ENCODE measurements around the gene NTRK2. TPM values are rescaled to one million over a fixed set of nuclear protein-coding genes. Genes with fewer than 3 reads are reported as not detected.

NTRK2 gene
- total and polyA plus RNA-seq, 10 of the 15 experiments (the other 5 are each of a cell fraction or from before 2014, with no cell fraction given) = 0.42 to 4.6 (median 0.65) TPM

- SMC1A ChIA-PET (ENCODE audit: uncharacterized antibody, unreplicated experiment) = interaction anchor here (0.9 to 2.0 kb wide), 3 partner anchors 9 to 30 kb away, joined by 3 to 4 read pairs (median 4); no protein-coding TSS in a partner anchor
- no peak for FAIRE-seq
- H3K4me3 ChIP-seq = no peak overlapping the region
- no peak overlapping the region for H2AFZ ChIP-seq (ENCODE audit: control insufficient read depth, low read depth, low read length)
- 35% methylated on average over 4 of the region's 4 CpGs for WGBS (ENCODE audit: insufficient coverage, insufficient replicate concordance, low lambda C conversion rate, missing lambda C conversion rate)
- no peak overlapping the region for H3K27ac ChIP-seq (ENCODE audit: control insufficient read depth, insufficient read depth)
- intact Hi-C loops (cut with micrococcal nuclease; ENCODE audit: unreplicated experiment) = no loop called here
- no peaks in the 10 kb centered on the region for H3K4me1 ChIP-seq (ENCODE audit: control insufficient read depth, insufficient read depth, low read length)
- TF ChIP-seq PML (IDR thresholded peaks at IDR 0.05; ENCODE audit: low read length) = no peak
- no peak for TF ChIP-seq IRF3 (IDR thresholded peaks at IDR 0.05)
- TF ChIP-seq YY1 (IDR thresholded peaks at IDR 0.05; ENCODE audit: low read depth, low read length) = no peak
- no peak for TF ChIP-seq BCL11A (IDR thresholded peaks at IDR 0.05; ENCODE audit: low read depth, low read length)
- TF ChIP-seq RAD51 (IDR thresholded peaks at IDR 0.05) = no peak
- TF ChIP-seq SIN3A (IDR thresholded peaks at IDR 0.05; ENCODE audit: low read depth, low read length) = no peak
- TF ChIP-seq TCF12 (IDR thresholded peaks at IDR 0.05; ENCODE audit: low read depth, low read length) = no peak
- TF ChIP-seq CBFB (IDR thresholded peaks at IDR 0.05; ENCODE audit: low read depth) = no peak
- TF ChIP-seq WRNIP1 (IDR thresholded peaks at IDR 0.05; ENCODE audit: borderline replicate concordance, low read depth, low read length) = no peak
- no peak for TF ChIP-seq POLR2A (IDR thresholded peaks at IDR 0.05; ENCODE audit: low read depth, low read length)
- TF ChIP-seq EED (IDR thresholded peaks at IDR 0.05; ENCODE audit: low read depth) = no peak
- TF ChIP-seq PKNOX1 (IDR thresholded peaks at IDR 0.05) = no peak
- no peak for TF ChIP-seq ZBTB11 (CRISPR knock-in tag; IDR thresholded peaks at IDR 0.05)
- TF ChIP-seq, protein P1, sequence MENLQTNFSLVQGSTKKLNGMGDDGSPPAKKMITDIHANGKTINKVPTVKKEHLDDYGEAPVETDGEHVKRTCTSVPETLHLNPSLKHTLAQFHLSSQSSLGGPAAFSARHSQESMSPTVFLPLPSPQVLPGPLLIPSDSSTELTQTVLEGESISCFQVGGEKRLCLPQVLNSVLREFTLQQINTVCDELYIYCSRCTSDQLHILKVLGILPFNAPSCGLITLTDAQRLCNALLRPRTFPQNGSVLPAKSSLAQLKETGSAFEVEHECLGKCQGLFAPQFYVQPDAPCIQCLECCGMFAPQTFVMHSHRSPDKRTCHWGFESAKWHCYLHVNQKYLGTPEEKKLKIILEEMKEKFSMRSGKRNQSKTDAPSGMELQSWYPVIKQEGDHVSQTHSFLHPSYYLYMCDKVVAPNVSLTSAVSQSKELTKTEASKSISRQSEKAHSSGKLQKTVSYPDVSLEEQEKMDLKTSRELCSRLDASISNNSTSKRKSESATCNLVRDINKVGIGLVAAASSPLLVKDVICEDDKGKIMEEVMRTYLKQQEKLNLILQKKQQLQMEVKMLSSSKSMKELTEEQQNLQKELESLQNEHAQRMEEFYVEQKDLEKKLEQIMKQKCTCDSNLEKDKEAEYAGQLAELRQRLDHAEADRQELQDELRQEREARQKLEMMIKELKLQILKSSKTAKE (IDR thresholded peaks at IDR 0.05; ENCODE audit: low read depth, poor library complexity, severe bottlenecking) = no peak
- H3K27me3 ChIP-seq (replicated peaks in 1 of 2; ENCODE audit: control insufficient read depth in 2 of 2, insufficient read depth in 2 of 2, low read length in 1 of 2) = no peaks in the 10 kb centered on the region; a peak in 1 of 4 replicates
- no peak overlapping the region for H3K9ac ChIP-seq (ENCODE audit: control insufficient read depth, insufficient read depth, low read length)
- no peaks in the 10 kb centered on the region for H3K79me2 ChIP-seq (ENCODE audit: control insufficient read depth, insufficient read depth, low read length)
- in situ Hi-C loops (cut with MboI) = no loop called here
- H3K9me3 ChIP-seq (replicated peaks; ENCODE audit: control insufficient read depth, insufficient read depth, low read length) = no peaks in the 10 kb centered on the region
- CTCF ChIA-PET = interaction anchor here (0.6 to 1.2 kb wide), 2 partner anchors 15 to 62 kb away, joined by 3 to 4 read pairs; no protein-coding TSS in a partner anchor
- H4K20me1 ChIP-seq (ENCODE audit: control insufficient read depth, insufficient read depth) = no peaks in the 10 kb centered on the region
- POLR2A ChIA-PET = no interaction called here
- BruUV-seq (replicated peaks) = no TSS peak
- no peak for DNase-seq (ENCODE audit: low read depth, low spot score)
- RAD21 ChIA-PET (ENCODE audit: unreplicated experiment) = no interaction called here
- H3K4me2 ChIP-seq (ENCODE audit: control insufficient read depth, insufficient read depth) = no peak overlapping the region
- no peaks in the 10 kb centered on the region; a peak in 1 of 4 replicates for H3K36me3 ChIP-seq (ENCODE audit: control insufficient read depth in 2 of 2, insufficient read depth in 2 of 2, low read length in 1 of 2)
- ATAC-seq = no peak
Observed at GRCh38 chr9:84811072-84811750, 141.7 kb downstream of the NTRK2 start.
